ENCODE results near the gene JCAD.

The JCAD gene

DNA sequence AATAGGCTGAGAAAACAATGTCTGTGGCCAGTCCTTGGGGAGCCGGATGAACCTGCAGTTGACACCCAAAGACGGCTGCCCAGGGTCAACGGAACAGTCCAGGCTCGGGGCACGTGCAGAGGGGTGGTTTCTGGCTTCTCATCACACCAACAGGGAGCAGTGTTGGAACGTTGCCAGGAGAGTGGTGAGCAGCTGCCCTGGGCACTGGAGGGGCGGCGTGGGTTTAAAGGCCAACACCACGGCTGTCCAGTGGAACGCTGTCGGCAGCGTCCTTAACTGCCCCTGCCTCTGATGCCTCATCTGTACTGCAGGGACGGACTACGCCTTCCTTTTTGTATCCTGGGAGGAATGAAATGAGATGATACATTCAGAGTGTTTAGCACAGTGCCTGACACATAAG, 19.8 kb downstream of the JCAD start:
- Histone ChIP-seq H3K23ac (ENCODE audit: low read length in 2 of 2) (no peak overlapping the region), H3K14ac (ENCODE audit: low read length in 2 of 2) (no peak overlapping the region), H3K79me1 (replicated peaks; ENCODE audit: low read length, poor library complexity, severe bottlenecking) (peaks cover 54% of the 10 kb centered on the region), H3K4me2 (ENCODE audit: low read length, poor library complexity, severe bottlenecking) (no peak overlapping the region), H2AK5ac (ENCODE audit: low read length, severe bottlenecking) (no peak overlapping the region), H4K8ac (ENCODE audit: low read length) (no peak overlapping the region), H2BK15ac (ENCODE audit: low read depth, poor library complexity, severe bottlenecking) (no peak overlapping the region), H2AFZ (ENCODE audit: low read depth, low read length) (no peak overlapping the region), H2BK12ac (ENCODE audit: low read length in 2 of 2) (no peak overlapping the region), H2BK5ac (ENCODE audit: low read depth, low read length, poor library complexity, severe bottlenecking) (no peak overlapping the region), H3K36me3 (ENCODE audit: control insufficient read depth in 1 of 2, insufficient read depth in 2 of 2, low read depth in 1 of 2, low read length in 2 of 2) (peaks cover 57 to 74% of the 10 kb centered on the region in 2 experiments), H3K4me3 (ENCODE audit: insufficient read depth in 1 of 2, low read depth in 1 of 2, low read length in 2 of 2) (no peak overlapping the region), H4K91ac (ENCODE audit: low read length) (no peak overlapping the region), H3K4ac (ENCODE audit: low read depth in 1 of 2, low read length in 2 of 2) (no peak overlapping the region), H3K18ac (ENCODE audit: low read depth in 1 of 2, low read length in 2 of 2) (no peak overlapping the region), H2BK120ac (ENCODE audit: low read depth, low read length) (no peak overlapping the region), H3K9ac (ENCODE audit: low read length) (no peak overlapping the region), H3K27ac (ENCODE audit: low read length, poor library complexity, severe bottlenecking) (no peak overlapping the region), H3K27me3 (ENCODE audit: control insufficient read depth in 1 of 2, insufficient read depth in 1 of 2, low read length in 2 of 2) (no peaks in the 10 kb centered on the region), H3K9me3 (ENCODE audit: control insufficient read depth, low read length) (no peaks in the 10 kb centered on the region), H3K4me1 (ENCODE audit: control insufficient read depth, insufficient read depth, low read depth, low read length) (peaks cover 7% of the 10 kb centered on the region)
- 96% methylated on average over 12 of the region's 14 CpGs for WGBS
- no peak for DNase-seq

DNA sequence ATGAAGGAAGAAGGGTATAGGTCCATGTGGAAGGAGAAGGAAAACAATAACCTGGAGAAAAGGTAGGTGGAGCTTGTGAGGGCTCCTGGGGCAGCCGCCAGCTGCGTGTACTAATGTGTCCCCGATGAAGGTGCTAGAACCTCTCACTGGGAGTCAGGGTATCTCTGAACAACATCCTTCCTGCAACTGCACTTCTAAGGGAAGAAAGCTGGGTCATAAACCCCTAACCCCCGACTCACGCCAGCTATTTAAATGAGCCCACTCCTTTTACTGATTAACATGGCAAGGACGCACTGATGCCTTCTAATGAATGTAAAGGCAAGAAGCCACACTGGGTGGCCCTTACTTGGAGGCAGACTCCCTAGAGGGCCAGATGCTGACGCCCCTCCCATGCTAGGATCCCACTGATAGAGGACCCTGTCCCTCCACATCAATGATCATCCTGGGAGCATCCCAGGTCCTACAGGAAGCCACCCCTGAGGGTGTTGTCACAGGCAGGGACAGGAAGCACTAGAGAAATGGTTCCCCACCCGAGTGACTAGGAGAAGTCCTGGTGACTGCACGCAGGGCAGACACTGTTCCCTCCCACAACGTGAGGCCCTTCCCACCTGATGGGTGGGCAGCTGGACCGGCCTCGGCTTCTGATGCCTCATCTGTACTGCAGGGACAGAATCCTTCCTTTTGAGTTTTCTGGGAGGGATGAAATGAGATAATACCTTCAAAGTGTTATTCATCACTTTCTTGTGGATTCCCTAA, 20.4 kb downstream of the JCAD start:
- Histone ChIP-seq H3K27ac (ENCODE audit: low read length, poor library complexity, severe bottlenecking) (no peak overlapping the region), H3K36me3 (ENCODE audit: control insufficient read depth in 1 of 2, insufficient read depth in 2 of 2, low read depth in 1 of 2, low read length in 2 of 2) (peaks cover 53 to 73% of the 10 kb centered on the region in 2 experiments), H4K91ac (ENCODE audit: low read length) (no peak overlapping the region), H2AFZ (ENCODE audit: low read depth, low read length) (no peak overlapping the region), H3K9me3 (ENCODE audit: control insufficient read depth, low read length) (no peaks in the 10 kb centered on the region), H3K23ac (ENCODE audit: low read length in 2 of 2) (no peak overlapping the region), H4K8ac (ENCODE audit: low read length) (no peak overlapping the region), H3K79me1 (replicated peaks; ENCODE audit: low read length, poor library complexity, severe bottlenecking) (peaks cover 51% of the 10 kb centered on the region), H3K18ac (ENCODE audit: low read depth in 1 of 2, low read length in 2 of 2) (no peak overlapping the region), H3K9ac (ENCODE audit: low read length) (no peak overlapping the region), H2AK5ac (ENCODE audit: low read length, severe bottlenecking) (no peak overlapping the region), H3K4me1 (ENCODE audit: control insufficient read depth, insufficient read depth, low read depth, low read length) (peaks cover 7% of the 10 kb centered on the region), H3K4ac (ENCODE audit: low read depth in 1 of 2, low read length in 2 of 2) (no peak overlapping the region), H3K27me3 (ENCODE audit: control insufficient read depth in 1 of 2, insufficient read depth in 1 of 2, low read length in 2 of 2) (no peaks in the 10 kb centered on the region), H2BK12ac (ENCODE audit: low read length in 2 of 2) (no peak overlapping the region), H3K4me3 (ENCODE audit: insufficient read depth in 1 of 2, low read depth in 1 of 2, low read length in 2 of 2) (no peak overlapping the region), H2BK5ac (ENCODE audit: low read depth, low read length, poor library complexity, severe bottlenecking) (no peak overlapping the region), H3K14ac (ENCODE audit: low read length in 2 of 2) (no peak overlapping the region), H3K4me2 (ENCODE audit: low read length, poor library complexity, severe bottlenecking) (no peak overlapping the region), H2BK15ac (ENCODE audit: low read depth, poor library complexity, severe bottlenecking) (peak overlapping the region; percentile 50), H2BK120ac (ENCODE audit: low read depth, low read length) (no peak overlapping the region)
- no peak for DNase-seq
- 94% methylated on average over 12 of the region's 12 CpGs for WGBS

DNA sequence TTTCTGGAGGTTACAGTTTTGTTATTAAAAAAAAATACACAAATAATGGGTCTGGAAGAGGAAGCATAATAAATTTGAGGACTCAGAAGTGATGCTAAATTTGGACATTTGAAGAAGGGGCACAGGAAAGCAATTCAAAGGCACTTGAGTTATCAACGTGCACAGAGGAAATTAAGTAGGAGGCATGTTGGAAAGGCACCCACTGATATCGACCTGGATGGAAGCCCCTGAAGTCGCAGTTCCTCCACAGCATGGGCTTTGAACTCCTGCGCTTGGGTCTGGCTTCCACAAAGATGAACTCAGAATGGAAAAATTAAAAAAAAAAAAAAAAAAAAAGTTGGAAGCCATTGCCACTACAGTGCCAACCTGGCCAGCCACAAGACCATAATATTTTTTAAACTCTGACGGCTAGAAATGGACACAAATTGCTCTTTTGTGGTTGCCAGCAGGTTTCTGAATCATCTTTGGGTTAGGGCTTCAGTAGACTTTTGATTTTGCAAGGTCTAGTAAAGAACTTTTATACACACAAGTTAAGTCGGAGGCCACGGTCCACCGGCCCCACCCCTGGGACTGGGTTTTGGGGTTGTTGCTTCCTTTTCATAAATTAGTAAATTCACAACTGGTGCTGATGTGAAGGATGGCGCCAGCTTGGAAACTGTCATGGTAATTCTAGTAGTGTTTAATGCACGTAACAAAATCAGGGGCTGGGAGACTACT, 21.6 kb downstream of the JCAD start:
- no peak overlapping the region for H3K4me3 ChIP-seq (ENCODE audit: insufficient read depth in 1 of 2, low read depth in 1 of 2, low read length in 2 of 2)
- no peak overlapping the region for H3K23ac ChIP-seq (ENCODE audit: low read length in 2 of 2)
- H3K4ac ChIP-seq (ENCODE audit: low read depth in 1 of 2, low read length in 2 of 2) = no peak overlapping the region
- H2AFZ ChIP-seq (ENCODE audit: low read depth, low read length) = no peak overlapping the region
- H4K91ac ChIP-seq (ENCODE audit: low read length) = no peak overlapping the region
- no peak for DNase-seq
- no peak overlapping the region for H4K8ac ChIP-seq (ENCODE audit: low read length)
- no peak overlapping the region for H3K27ac ChIP-seq (ENCODE audit: low read length, poor library complexity, severe bottlenecking)
- no peak overlapping the region for H2BK5ac ChIP-seq (ENCODE audit: low read depth, low read length, poor library complexity, severe bottlenecking)
- H3K9ac ChIP-seq (ENCODE audit: low read length) = no peak overlapping the region
- H3K4me2 ChIP-seq (ENCODE audit: low read length, poor library complexity, severe bottlenecking) = no peak overlapping the region
- no peak overlapping the region for H2AK5ac ChIP-seq (ENCODE audit: low read length, severe bottlenecking)
- no peak overlapping the region for H2BK12ac ChIP-seq (ENCODE audit: low read length in 2 of 2)
- no peaks in the 10 kb centered on the region for H3K27me3 ChIP-seq (ENCODE audit: control insufficient read depth in 1 of 2, insufficient read depth in 1 of 2, low read length in 2 of 2)
- H2BK120ac ChIP-seq (ENCODE audit: low read depth, low read length) = no peak overlapping the region
- H3K18ac ChIP-seq (ENCODE audit: low read depth in 1 of 2, low read length in 2 of 2) = no peak overlapping the region
- no peak overlapping the region for H3K14ac ChIP-seq (ENCODE audit: low read length in 2 of 2)
- H2BK15ac ChIP-seq (ENCODE audit: low read depth, poor library complexity, severe bottlenecking) = no peak overlapping the region
- peaks cover 7% of the 10 kb centered on the region for H3K4me1 ChIP-seq (ENCODE audit: control insufficient read depth, insufficient read depth, low read depth, low read length)
- peaks cover 51 to 70% of the 10 kb centered on the region in 2 experiments for H3K36me3 ChIP-seq (ENCODE audit: control insufficient read depth in 1 of 2, insufficient read depth in 2 of 2, low read depth in 1 of 2, low read length in 2 of 2)
- H3K9me3 ChIP-seq (ENCODE audit: control insufficient read depth, low read length) = no peaks in the 10 kb centered on the region
- WGBS = 93% methylated on average over 10 of the region's 10 CpGs
- H3K79me1 ChIP-seq (replicated peaks; ENCODE audit: low read length, poor library complexity, severe bottlenecking) = peaks cover 50% of the 10 kb centered on the region

DNA sequence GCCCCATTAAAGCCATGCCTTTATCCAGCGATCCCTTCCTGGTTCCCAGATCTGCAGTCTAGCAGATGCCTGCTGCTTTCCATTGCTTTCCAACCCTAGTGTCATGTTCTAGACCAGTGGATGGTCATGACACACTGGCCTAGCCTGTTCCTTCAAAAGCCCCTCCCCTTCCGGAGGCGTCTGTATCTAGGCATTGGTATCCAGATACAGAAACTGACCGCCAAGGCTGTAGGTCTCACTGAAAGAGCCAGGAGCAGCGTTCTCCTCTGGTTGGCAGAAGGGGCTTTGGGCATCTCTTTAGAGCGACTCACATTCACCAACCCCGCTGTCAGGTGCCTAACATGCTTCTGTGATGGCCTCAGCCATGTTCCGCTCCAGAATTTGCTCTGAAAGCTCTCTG, 22.6 kb downstream of the JCAD start:
- Histone ChIP-seq H3K9ac (ENCODE audit: low read length) (no peak overlapping the region), H3K14ac (ENCODE audit: low read length in 2 of 2) (no peak overlapping the region), H2BK15ac (ENCODE audit: low read depth, poor library complexity, severe bottlenecking) (no peak overlapping the region), H2BK12ac (ENCODE audit: low read length in 2 of 2) (no peak overlapping the region), H3K27ac (ENCODE audit: low read length, poor library complexity, severe bottlenecking) (no peak overlapping the region), H3K23ac (ENCODE audit: low read length in 2 of 2) (no peak overlapping the region), H2AK5ac (ENCODE audit: low read length, severe bottlenecking) (no peak overlapping the region), H2BK120ac (ENCODE audit: low read depth, low read length) (no peak overlapping the region), H3K4me3 (ENCODE audit: insufficient read depth in 1 of 2, low read depth in 1 of 2, low read length in 2 of 2) (no peak overlapping the region), H3K27me3 (ENCODE audit: control insufficient read depth in 1 of 2, insufficient read depth in 1 of 2, low read length in 2 of 2) (no peaks in the 10 kb centered on the region), H4K8ac (ENCODE audit: low read length) (no peak overlapping the region), H4K91ac (ENCODE audit: low read length) (no peak overlapping the region), H3K18ac (ENCODE audit: low read depth in 1 of 2, low read length in 2 of 2) (no peak overlapping the region), H3K4me2 (ENCODE audit: low read length, poor library complexity, severe bottlenecking) (no peak overlapping the region), H2AFZ (ENCODE audit: low read depth, low read length) (no peak overlapping the region), H3K79me1 (replicated peaks; ENCODE audit: low read length, poor library complexity, severe bottlenecking) (peaks cover 45% of the 10 kb centered on the region), H3K9me3 (ENCODE audit: control insufficient read depth, low read length) (no peaks in the 10 kb centered on the region), H2BK5ac (ENCODE audit: low read depth, low read length, poor library complexity, severe bottlenecking) (no peak overlapping the region), H3K4ac (ENCODE audit: low read depth in 1 of 2, low read length in 2 of 2) (no peak overlapping the region), H3K36me3 (ENCODE audit: control insufficient read depth in 1 of 2, insufficient read depth in 2 of 2, low read depth in 1 of 2, low read length in 2 of 2) (peaks cover 43 to 64% of the 10 kb centered on the region in 2 experiments), H3K4me1 (ENCODE audit: control insufficient read depth, insufficient read depth, low read depth, low read length) (peaks cover 7% of the 10 kb centered on the region)
- no peak for DNase-seq
- WGBS = 98% methylated on average over 8 of the region's 8 CpGs
